H1 (cell line): ENCODE data around the gene CALML5. TPM values are rescaled to one million over a fixed set of nuclear protein-coding genes. Genes with fewer than 3 reads are reported as not detected.

Experiments
- CHD2 ChIP-seq: IDR thresholded peaks from 2 replicates; pipeline ENCODE4 v1.6.1; 2012; ENCODE audit warnings: low read length, improper control_type of control experiment
- CTBP2 ChIP-seq: IDR thresholded peaks from 2 replicates; pipeline ENCODE4 v1.7.0; 2011; ENCODE audit warnings: borderline replicate concordance, mild to moderate bottlenecking, moderate library complexity, mixed read lengths, low read length; ENCODE audit not compliant: insufficient read depth, insufficient read length
- GTF2F1 ChIP-seq: IDR thresholded peaks from 2 replicates; pipeline ENCODE4 v1.6.1; 2012; ENCODE audit warnings: low read depth, low read length, improper control_type of control experiment, borderline replicate concordance
- HDAC2 ChIP-seq, 2 experiments: fragments of 300-600 bp in 1 of 2; sonication (generic) in 1 of 2; IDR thresholded peaks; 2 replicates each; pipeline ENCODE4 v1.6.1; 2011 to 2012; ENCODE audit warnings: low read depth in 2 of 2, low read length in 2 of 2, mild to moderate bottlenecking in 2 of 2, moderate library complexity in 2 of 2, borderline replicate concordance in 1 of 2, inconsistent platforms in 1 of 2
- KDM5A ChIP-seq: fragments of 200-600 bp; IDR thresholded peaks from 2 replicates; pipeline ENCODE4 v1.7.1; 2012; ENCODE audit warnings: mild to moderate bottlenecking, low read length, inconsistent platforms, mixed read lengths
- MAFK ChIP-seq: IDR thresholded peaks from 2 replicates; pipeline ENCODE4 v1.6.1; 2012; ENCODE audit warnings: low read depth, mild to moderate bottlenecking, improper control_type of control experiment, low read length
- MAX ChIP-seq: IDR thresholded peaks from 2 replicates; pipeline ENCODE4 v1.6.1; 2012; ENCODE audit warnings: inconsistent platforms
- TCF12 ChIP-seq: IDR thresholded peaks from 2 replicates; pipeline ENCODE4 v1.6.1; 2011; ENCODE audit warnings: low read depth, mild to moderate bottlenecking, low read length
- ZNF274 ChIP-seq: IDR thresholded peaks from 2 replicates; pipeline ENCODE4 v1.7.0; 2012; ENCODE audit warnings: low read length, borderline replicate concordance; ENCODE audit errors: extremely low read depth
- polyA plus RNA-seq, 7 experiments: library from polyadenylated mRNA; depleted of rRNA in 3 of 7; stranded (reverse) in 5 of 7; unstranded in 2 of 7; fragments of >200 nt in 5 of 7; fragments of 200-250 nt in 2 of 7; gene quantifications; 1 replicate in 5 of 7; 2 replicates in 1 of 7; 4 replicates in 1 of 7; pipeline versions ENCODE4 v1.2.1 to v1.2.3, GENCODE V29; 2011 to 2013; ENCODE audit warnings: missing spikeins in 2 of 7, mixed read lengths in 2 of 7
- total RNA-seq: library from RNA; stranded (reverse); fragmentation: NEBNext Ultra II Directional; extraction: Animal tissue kit (Norgen Biotek cat#: 25700); gene quantifications from 2 replicates; pipeline ENCODE4 v1.2.1, GENCODE V29; 2021
- TF ChIP-seq, protein P1 (sequence below): fragments of 300-600 bp; sonication (generic); IDR thresholded peaks from 2 replicates; pipeline ENCODE4 v1.7.1; 2012; ENCODE audit warnings: low read length, moderate library complexity, mild to moderate bottlenecking, inconsistent platforms; ENCODE audit not compliant: insufficient replicate concordance
- TF ChIP-seq, protein P2 (sequence below): IDR thresholded peaks from 2 replicates; pipeline ENCODE4 v1.6.1; 2012; ENCODE audit warnings: inconsistent platforms

Gene CALML5
- total and polyA plus RNA-seq, 2 of the 8 experiments (the other 6 are each of a cell fraction or from before 2014, with no cell fraction given) = not detected

GRCh38 chr10:5517546-5517945 is 18.2 kb upstream of the CALML5 start (continued):
- TF ChIP-seq, protein P1, sequence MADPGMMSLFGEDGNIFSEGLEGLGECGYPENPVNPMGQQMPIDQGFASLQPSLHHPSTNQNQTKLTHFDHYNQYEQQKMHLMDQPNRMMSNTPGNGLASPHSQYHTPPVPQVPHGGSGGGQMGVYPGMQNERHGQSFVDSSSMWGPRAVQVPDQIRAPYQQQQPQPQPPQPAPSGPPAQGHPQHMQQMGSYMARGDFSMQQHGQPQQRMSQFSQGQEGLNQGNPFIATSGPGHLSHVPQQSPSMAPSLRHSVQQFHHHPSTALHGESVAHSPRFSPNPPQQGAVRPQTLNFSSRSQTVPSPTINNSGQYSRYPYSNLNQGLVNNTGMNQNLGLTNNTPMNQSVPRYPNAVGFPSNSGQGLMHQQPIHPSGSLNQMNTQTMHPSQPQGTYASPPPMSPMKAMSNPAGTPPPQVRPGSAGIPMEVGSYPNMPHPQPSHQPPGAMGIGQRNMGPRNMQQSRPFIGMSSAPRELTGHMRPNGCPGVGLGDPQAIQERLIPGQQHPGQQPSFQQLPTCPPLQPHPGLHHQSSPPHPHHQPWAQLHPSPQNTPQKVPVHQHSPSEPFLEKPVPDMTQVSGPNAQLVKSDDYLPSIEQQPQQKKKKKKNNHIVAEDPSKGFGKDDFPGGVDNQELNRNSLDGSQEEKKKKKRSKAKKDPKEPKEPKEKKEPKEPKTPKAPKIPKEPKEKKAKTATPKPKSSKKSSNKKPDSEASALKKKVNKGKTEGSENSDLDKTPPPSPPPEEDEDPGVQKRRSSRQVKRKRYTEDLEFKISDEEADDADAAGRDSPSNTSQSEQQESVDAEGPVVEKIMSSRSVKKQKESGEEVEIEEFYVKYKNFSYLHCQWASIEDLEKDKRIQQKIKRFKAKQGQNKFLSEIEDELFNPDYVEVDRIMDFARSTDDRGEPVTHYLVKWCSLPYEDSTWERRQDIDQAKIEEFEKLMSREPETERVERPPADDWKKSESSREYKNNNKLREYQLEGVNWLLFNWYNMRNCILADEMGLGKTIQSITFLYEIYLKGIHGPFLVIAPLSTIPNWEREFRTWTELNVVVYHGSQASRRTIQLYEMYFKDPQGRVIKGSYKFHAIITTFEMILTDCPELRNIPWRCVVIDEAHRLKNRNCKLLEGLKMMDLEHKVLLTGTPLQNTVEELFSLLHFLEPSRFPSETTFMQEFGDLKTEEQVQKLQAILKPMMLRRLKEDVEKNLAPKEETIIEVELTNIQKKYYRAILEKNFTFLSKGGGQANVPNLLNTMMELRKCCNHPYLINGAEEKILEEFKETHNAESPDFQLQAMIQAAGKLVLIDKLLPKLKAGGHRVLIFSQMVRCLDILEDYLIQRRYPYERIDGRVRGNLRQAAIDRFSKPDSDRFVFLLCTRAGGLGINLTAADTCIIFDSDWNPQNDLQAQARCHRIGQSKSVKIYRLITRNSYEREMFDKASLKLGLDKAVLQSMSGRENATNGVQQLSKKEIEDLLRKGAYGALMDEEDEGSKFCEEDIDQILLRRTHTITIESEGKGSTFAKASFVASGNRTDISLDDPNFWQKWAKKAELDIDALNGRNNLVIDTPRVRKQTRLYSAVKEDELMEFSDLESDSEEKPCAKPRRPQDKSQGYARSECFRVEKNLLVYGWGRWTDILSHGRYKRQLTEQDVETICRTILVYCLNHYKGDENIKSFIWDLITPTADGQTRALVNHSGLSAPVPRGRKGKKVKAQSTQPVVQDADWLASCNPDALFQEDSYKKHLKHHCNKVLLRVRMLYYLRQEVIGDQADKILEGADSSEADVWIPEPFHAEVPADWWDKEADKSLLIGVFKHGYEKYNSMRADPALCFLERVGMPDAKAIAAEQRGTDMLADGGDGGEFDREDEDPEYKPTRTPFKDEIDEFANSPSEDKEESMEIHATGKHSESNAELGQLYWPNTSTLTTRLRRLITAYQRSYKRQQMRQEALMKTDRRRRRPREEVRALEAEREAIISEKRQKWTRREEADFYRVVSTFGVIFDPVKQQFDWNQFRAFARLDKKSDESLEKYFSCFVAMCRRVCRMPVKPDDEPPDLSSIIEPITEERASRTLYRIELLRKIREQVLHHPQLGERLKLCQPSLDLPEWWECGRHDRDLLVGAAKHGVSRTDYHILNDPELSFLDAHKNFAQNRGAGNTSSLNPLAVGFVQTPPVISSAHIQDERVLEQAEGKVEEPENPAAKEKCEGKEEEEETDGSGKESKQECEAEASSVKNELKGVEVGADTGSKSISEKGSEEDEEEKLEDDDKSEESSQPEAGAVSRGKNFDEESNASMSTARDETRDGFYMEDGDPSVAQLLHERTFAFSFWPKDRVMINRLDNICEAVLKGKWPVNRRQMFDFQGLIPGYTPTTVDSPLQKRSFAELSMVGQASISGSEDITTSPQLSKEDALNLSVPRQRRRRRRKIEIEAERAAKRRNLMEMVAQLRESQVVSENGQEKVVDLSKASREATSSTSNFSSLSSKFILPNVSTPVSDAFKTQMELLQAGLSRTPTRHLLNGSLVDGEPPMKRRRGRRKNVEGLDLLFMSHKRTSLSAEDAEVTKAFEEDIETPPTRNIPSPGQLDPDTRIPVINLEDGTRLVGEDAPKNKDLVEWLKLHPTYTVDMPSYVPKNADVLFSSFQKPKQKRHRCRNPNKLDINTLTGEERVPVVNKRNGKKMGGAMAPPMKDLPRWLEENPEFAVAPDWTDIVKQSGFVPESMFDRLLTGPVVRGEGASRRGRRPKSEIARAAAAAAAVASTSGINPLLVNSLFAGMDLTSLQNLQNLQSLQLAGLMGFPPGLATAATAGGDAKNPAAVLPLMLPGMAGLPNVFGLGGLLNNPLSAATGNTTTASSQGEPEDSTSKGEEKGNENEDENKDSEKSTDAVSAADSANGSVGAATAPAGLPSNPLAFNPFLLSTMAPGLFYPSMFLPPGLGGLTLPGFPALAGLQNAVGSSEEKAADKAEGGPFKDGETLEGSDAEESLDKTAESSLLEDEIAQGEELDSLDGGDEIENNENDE = no peak
- no peak for TF ChIP-seq MAX
- no peak for TF ChIP-seq KDM5A
- TF ChIP-seq, protein P2, sequence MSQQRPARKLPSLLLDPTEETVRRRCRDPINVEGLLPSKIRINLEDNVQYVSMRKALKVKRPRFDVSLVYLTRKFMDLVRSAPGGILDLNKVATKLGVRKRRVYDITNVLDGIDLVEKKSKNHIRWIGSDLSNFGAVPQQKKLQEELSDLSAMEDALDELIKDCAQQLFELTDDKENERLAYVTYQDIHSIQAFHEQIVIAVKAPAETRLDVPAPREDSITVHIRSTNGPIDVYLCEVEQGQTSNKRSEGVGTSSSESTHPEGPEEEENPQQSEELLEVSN = no peak
- no peak for TF ChIP-seq GTF2F1
- no peak for TF ChIP-seq CTBP2
- TF ChIP-seq ZNF274 = no peak
- TF ChIP-seq TCF12 = no peak
- no peak for TF ChIP-seq HDAC2 (IDR thresholded peaks at IDR 0.05; ENCODE audit: borderline replicate concordance in 1 of 2, low read depth in 2 of 2, low read length in 2 of 2)
- no peak for TF ChIP-seq CHD2
- no peak for TF ChIP-seq MAFK
